ENCODE data around the gene HTR4. TPM values are rescaled to one million over a fixed set of nuclear protein-coding genes. Genes with fewer than 3 reads are reported as not detected.
A peak's percentile ranks its signal among the peaks of the same experiment; 100 is the strongest.

Gene HTR4
- not detected in 2 replicates for total RNA-seq

DNA sequence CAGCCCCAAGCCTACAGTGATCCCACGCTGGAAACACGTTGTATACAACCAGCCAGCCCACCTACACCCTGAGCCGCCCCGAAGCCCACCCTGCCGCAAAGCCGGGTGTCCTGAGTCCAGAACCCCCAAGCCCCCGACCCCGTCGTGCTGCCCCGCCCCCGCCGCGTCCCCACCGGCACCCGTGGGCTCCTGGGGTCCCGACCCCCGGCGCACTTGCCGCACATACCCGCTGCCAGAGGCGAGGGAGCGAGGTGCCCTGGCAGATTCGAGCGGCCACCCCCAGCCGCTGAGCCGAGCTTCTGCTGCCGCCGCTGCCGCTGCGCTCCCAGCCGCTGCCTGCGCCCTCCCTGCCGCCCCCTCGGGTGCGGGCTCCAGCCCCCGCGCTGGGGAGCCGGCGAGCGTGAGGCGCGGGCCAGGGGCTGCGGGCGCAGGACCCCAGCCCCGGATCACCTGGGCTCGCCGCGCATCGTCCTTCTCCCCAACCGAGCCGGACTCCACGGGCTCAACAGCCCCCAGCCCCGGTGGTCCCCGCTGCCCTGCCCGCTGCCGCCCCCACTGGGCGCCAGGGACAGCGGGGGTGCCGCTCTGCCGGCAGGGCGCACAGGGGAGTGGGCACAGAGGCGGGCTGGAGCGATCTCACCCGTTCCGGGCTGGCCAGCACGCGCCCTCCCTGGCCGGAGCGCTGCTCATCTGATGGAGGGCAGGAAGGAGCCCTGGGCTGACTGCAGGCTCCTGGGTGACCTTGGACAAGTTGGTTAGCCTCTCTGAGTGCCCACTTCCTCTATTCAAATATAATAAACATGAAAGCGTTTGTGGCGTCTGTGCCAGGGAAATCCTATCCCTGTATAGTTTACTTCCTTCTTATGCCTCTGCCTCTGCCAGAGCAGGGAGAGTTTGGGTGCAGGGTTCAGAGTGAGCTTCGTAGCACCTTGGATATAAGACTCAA lies at the start of gene HTR4:
Gene HTR4, minus strand, starts transcription at position 692 of the 946 bp plus-strand sequence. CDS start 17,513 bp downstream, outside the sequence.
- DNase-seq = no peak

GRCh38 chr5:148702019-148702596 lies 47.8 kb upstream of the HTR4 start:
- H3K27ac Mint-ChIP-seq = no peak overlapping the region
- peaks cover 3% of the 10 kb centered on the region for H3K9me3 Mint-ChIP-seq
- H3K4me1 Mint-ChIP-seq = peaks cover 5% of the 10 kb centered on the region
- intact Hi-C loops (cut with micrococcal nuclease) = no loop called here
- H3K27me3 Mint-ChIP-seq = peaks cover 10% of the 10 kb centered on the region
- DNase-seq = no peak
- H3K36me3 Mint-ChIP-seq (ENCODE audit: low read depth) = no peaks in the 10 kb centered on the region
- no peak overlapping the region for H3K4me3 Mint-ChIP-seq

More for the DNA sequence above, at the start of gene HTR4:
- H3K27me3 Mint-ChIP-seq = peaks cover 48% of the 10 kb centered on the region
- intact Hi-C loops (cut with micrococcal nuclease) = no loop called here
- H3K4me3 Mint-ChIP-seq = no peak within 1 kb of the TSS
- no peak within 1 kb of the TSS for H3K27ac Mint-ChIP-seq
- no peaks in the 10 kb centered on the region for H3K36me3 Mint-ChIP-seq (ENCODE audit: low read depth)
- H3K9me3 Mint-ChIP-seq = no peaks in the 10 kb centered on the region
- H3K4me1 Mint-ChIP-seq = no peaks in the 10 kb centered on the region

DNA sequence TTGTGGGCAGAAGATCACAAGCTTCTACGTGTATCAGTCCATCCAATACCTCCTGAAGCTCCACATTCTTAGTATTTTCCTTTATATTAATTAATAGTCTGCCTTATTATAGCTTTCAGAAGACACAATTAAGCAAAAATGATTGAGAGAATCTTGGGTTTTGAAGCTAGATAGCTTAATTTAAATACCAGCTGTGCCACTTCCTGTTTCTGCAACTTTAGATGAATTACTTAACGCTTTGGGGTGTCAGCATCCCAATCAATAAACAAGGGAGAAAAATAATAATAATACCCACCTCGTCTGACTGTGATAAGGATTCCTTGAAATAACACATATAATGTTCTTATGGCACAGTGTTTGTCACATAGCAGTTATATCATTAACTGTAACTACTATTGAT lies 44.7 kb upstream of the HTR4 start:
- Mint-ChIP-seq H3K27me3 (peaks cover 6% of the 10 kb centered on the region), H3K9me3 (peaks cover 1% of the 10 kb centered on the region), H3K36me3 (ENCODE audit: low read depth) (no peaks in the 10 kb centered on the region), H3K27ac (no peak overlapping the region), H3K4me3 (no peak overlapping the region), H3K4me1 (no peaks in the 10 kb centered on the region)
- intact Hi-C loops (cut with micrococcal nuclease) = no loop called here
- DNase-seq = no peak

- Mint-ChIP-seq H3K27me3 (peaks cover 4% of the 10 kb centered on the region), H3K27ac (no peak overlapping the region), H3K36me3 (ENCODE audit: low read depth) (no peaks in the 10 kb centered on the region), H3K4me1 (no peaks in the 10 kb centered on the region), H3K4me3 (no peak overlapping the region), H3K9me3 (no peaks in the 10 kb centered on the region)
- intact Hi-C loops (cut with micrococcal nuclease) = no loop called here
- DNase-seq = no peak
Observed at GRCh38 chr5:148697809-148698196, 43.5 kb upstream of the HTR4 start.

GRCh38 chr5:148697180-148697808 lies 43.0 kb upstream of the HTR4 start:
- DNase-seq = no peak
- Mint-ChIP-seq H3K4me3 (no peak overlapping the region), H3K27ac (no peak overlapping the region), H3K36me3 (ENCODE audit: low read depth) (no peaks in the 10 kb centered on the region), H3K9me3 (no peaks in the 10 kb centered on the region), H3K27me3 (peaks cover 4% of the 10 kb centered on the region), H3K4me1 (no peaks in the 10 kb centered on the region)
- intact Hi-C loops (cut with micrococcal nuclease) = no loop called here

DNA sequence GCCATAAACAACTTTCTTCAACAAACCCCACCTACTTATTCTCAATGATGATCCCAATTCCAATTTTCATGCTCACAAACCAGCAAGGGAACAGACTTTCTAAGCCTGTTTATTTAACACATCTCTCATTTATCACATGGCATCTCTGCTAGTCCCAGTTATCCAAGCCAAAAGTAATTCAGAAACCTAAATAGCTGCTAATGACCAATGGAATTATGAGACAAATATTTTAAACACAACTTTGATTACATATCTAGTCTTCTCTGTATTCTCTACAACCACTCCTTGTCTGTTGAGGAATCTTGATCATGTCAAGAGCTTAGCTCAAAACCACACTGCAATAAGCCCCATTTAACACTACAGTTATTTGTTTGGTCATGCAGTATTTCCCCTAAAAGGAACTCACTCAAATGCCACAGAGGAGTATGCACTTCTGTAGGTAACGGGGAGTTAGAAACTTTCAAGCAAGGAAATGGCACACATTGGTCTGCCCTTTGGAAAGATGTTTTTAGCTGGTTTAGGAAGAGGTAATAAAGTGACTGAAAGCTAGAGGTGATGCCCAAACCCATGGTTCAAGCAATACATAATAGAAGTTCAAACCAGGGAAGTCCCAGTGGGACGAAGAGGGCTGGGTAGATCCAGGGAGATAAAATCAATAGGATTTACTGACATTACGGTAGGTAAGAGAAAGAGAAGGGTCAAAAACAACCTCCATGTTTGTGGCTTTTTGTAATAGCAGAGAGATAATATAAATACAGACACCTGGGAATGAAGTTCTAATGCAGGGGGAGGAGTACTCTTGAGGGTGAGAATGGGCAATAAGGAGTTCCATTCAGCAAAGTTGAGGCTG lies 42.1 kb upstream of the HTR4 start:
- H3K9me3 Mint-ChIP-seq = no peaks in the 10 kb centered on the region
- intact Hi-C loops (cut with micrococcal nuclease) = no loop called here
- no peak overlapping the region for H3K27ac Mint-ChIP-seq
- DNase-seq = no peak
- H3K4me3 Mint-ChIP-seq = no peak overlapping the region
- H3K36me3 Mint-ChIP-seq (ENCODE audit: low read depth) = no peaks in the 10 kb centered on the region
- H3K4me1 Mint-ChIP-seq = no peaks in the 10 kb centered on the region
- peaks cover under 1% of the 10 kb centered on the region for H3K27me3 Mint-ChIP-seq

GRCh38 chr5:148690945-148691344 lies 36.6 kb upstream of the HTR4 start:
- intact Hi-C loops (cut with micrococcal nuclease) = no loop called here
- no peak for DNase-seq
- Mint-ChIP-seq H3K36me3 (ENCODE audit: low read depth) (no peaks in the 10 kb centered on the region), H3K9me3 (peaks cover 3% of the 10 kb centered on the region), H3K27ac (no peak overlapping the region), H3K4me1 (no peaks in the 10 kb centered on the region), H3K27me3 (peaks cover 14% of the 10 kb centered on the region), H3K4me3 (no peak overlapping the region)

DNA sequence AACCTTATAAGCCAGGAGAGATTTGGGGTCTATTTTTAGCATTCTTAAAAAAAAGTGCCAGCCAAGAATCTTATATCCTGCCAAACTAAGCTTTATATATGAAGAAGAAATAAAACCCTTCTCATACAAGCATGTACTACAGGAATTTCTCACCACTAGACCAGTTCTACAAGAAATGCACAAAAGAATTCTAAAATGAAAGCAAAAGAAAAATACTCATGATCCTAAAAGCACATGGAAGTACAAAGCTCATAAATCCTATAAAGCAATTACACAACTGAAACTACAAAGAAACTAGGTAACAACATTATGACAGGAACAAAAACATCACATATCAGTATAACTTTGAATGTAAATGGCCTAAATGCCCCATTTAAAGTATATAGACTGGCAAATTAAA lies 34.5 kb upstream of the HTR4 start:
- H3K27me3 Mint-ChIP-seq = peaks cover 16% of the 10 kb centered on the region
- DNase-seq = no peak
- intact Hi-C loops (cut with micrococcal nuclease) = no loop called here

DNA sequence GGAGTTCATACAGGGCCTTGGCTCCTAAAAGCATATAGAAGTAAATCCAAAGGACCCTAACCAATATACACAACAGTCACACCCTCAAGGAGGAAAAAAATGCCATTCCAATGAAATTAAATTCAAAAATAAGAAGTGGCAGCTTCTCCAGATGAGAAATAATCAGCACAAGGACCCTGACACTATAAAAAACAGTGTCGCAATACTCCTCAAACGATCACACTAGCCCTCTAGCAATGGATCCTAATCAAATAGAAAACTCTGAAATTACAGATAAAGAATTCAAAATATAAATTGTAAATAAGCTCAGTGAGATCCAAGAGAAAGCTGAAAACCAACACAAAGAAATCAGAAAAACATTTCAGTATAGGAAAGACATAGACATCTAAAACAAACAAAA lies 33.5 kb upstream of the HTR4 start:
- Mint-ChIP-seq H3K27me3 (peaks cover 16% of the 10 kb centered on the region), H3K4me3 (no peak overlapping the region), H3K9me3 (peaks cover 3% of the 10 kb centered on the region), H3K27ac (no peak overlapping the region), H3K4me1 (no peaks in the 10 kb centered on the region), H3K36me3 (ENCODE audit: low read depth) (no peaks in the 10 kb centered on the region)
- no peak for DNase-seq
- intact Hi-C loops (cut with micrococcal nuclease) = no loop called here

More for the DNA sequence above, 34.5 kb upstream of the HTR4 start:
- Mint-ChIP-seq H3K4me3 (no peak overlapping the region), H3K27ac (no peak overlapping the region), H3K36me3 (ENCODE audit: low read depth) (no peaks in the 10 kb centered on the region), H3K4me1 (no peaks in the 10 kb centered on the region), H3K9me3 (peaks cover 3% of the 10 kb centered on the region)

- Mint-ChIP-seq H3K9me3 (peaks cover 3% of the 10 kb centered on the region), H3K27me3 (peaks cover 16% of the 10 kb centered on the region), H3K4me1 (no peaks in the 10 kb centered on the region), H3K36me3 (ENCODE audit: low read depth) (no peaks in the 10 kb centered on the region), H3K4me3 (no peak overlapping the region), H3K27ac (no peak overlapping the region)
- intact Hi-C loops (cut with micrococcal nuclease) = no loop called here
- peak; percentile 58 for DNase-seq
Observed at GRCh38 chr5:148687427-148687826, 33.1 kb upstream of the HTR4 start.

GRCh38 chr5:148686660-148687059 lies 32.3 kb upstream of the HTR4 start:
- Mint-ChIP-seq H3K36me3 (ENCODE audit: low read depth) (no peaks in the 10 kb centered on the region), H3K27ac (no peak overlapping the region), H3K4me3 (no peak overlapping the region), H3K4me1 (no peaks in the 10 kb centered on the region), H3K9me3 (peaks cover 3% of the 10 kb centered on the region), H3K27me3 (peaks cover 16% of the 10 kb centered on the region)
- DNase-seq = no peak
- intact Hi-C loops (cut with micrococcal nuclease) = no loop called here

DNA sequence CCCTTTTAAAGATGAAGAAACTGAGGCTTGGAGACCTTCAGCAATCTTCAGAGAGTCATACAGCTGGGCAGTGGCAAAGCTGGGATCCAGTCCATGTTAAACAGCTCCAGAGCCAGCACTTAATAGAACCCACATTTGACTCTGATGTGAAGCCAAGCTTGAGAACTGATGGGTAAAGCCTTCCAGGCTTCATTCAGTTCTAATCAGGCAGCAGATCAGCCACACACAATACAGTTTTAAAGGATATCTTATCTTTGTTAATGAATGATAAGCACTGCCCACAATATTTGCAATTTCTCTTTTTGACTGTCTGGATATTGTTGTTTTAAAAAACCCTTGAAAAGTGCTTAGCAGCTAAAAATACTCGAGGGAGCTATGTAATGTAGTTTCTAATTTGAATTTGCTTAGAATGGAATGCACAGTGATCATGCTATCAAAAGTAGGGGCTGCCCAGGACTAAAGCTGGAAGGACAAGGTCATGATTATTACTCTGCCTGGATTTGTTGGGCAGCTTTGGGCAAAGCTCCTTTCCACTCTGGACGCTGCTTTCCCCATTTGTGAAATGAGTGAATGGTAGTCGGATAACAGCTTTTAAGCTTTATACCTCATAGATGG lies 31.3 kb upstream of the HTR4 start:
- H3K4me1 Mint-ChIP-seq = no peaks in the 10 kb centered on the region
- H3K9me3 Mint-ChIP-seq = peaks cover 3% of the 10 kb centered on the region
- peaks cover 11% of the 10 kb centered on the region for H3K27me3 Mint-ChIP-seq
- no peaks in the 10 kb centered on the region for H3K36me3 Mint-ChIP-seq (ENCODE audit: low read depth)
- H3K4me3 Mint-ChIP-seq = no peak overlapping the region
- H3K27ac Mint-ChIP-seq = no peak overlapping the region
- intact Hi-C loops (cut with micrococcal nuclease) = no loop called here
- DNase-seq = no peak

DNA sequence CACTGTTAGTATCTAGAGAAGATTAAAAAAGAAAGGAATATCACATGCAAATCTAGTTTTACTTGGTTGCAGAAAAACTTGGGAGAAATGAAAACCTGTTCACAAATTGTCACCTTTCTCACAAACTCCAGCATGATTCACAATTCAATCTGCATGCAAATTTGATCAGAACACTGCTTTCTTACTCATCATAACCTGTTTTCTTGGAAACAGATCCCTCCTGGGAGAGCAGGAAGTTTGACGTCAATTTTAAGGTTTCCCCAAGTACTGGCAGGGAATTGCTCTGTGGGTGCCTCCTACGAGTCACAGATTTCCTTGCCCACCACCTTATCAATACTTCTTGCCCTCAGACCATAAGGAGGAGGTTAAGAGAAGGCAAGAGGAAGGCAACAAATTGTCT lies 30.2 kb upstream of the HTR4 start:
- H3K4me1 Mint-ChIP-seq = no peaks in the 10 kb centered on the region
- no peak for DNase-seq
- peaks cover 3% of the 10 kb centered on the region for H3K9me3 Mint-ChIP-seq
- intact Hi-C loops (cut with micrococcal nuclease) = no loop called here
- peaks cover 8% of the 10 kb centered on the region for H3K27me3 Mint-ChIP-seq
- no peaks in the 10 kb centered on the region for H3K36me3 Mint-ChIP-seq (ENCODE audit: low read depth)
- H3K27ac Mint-ChIP-seq = no peak overlapping the region
- H3K4me3 Mint-ChIP-seq = no peak overlapping the region

Measured in activated CD4-positive, alpha-beta T cell treated with anti-CD3 and anti-CD28 coated beads, Interleukin-2, amount 10 ng/mL, durations not matched to agents 24 days and 14 days (primary cell).